PC-9 (cell line): ENCODE measurements around the gene CD48.

ENCODE experiments used
- CTCF ChIP-seq: fragments of 200-600 bp; sonication (generic); conservative IDR thresholded peaks from 2 replicates; pipeline ENCODE4 v1.6.1; 2017; ENCODE audit warnings: mixed run types, antibody characterized with exemption, mild to moderate bottlenecking, moderate library complexity
- EZH2 ChIP-seq: fragments of 200-600 bp; sonication (generic); IDR thresholded peaks from 2 replicates; pipeline ENCODE4 v1.8.0; 2017; ENCODE audit warnings: antibody characterized with exemption, low read depth

GRCh38 chr1:160642281-160642644 lies 69.4 kb downstream of the CD48 start:
- TF ChIP-seq CTCF (no peak), EZH2 (no peak)
